Daoy (cell line): ENCODE data around the gene PKNOX2. TPM values are rescaled to one million over a fixed set of nuclear protein-coding genes. Genes with fewer than 3 reads are reported as not detected.

Source experiments
- DNase-seq: peaks from one replicate; pipeline ENCODE4 v3.0.0-alpha.2; 2015; ENCODE audit warnings: low read depth
- total RNA-seq: library from RNA; depleted of rRNA; stranded (reverse); fragments of >200 nt; shearing (Covaris generic); gene quantifications from 2 replicates; pipeline ENCODE4 v1.2.3, GENCODE V29; 2014

Gene PKNOX2
- total RNA-seq, 1 experiment from 2014 or later = 1.4 TPM

- DNase-seq = no peak
Observed at GRCh38 chr11:125312812-125313211, 148.3 kb downstream of the PKNOX2 start.

- no peak for DNase-seq
Observed at GRCh38 chr11:125313271-125314219, 149.0 kb downstream of the PKNOX2 start.

- no peak for DNase-seq
Observed at GRCh38 chr11:125314276-125315078, 149.9 kb downstream of the PKNOX2 start.

GRCh38 chr11:125315079-125315740 is 150.7 kb downstream of the PKNOX2 start:
- DNase-seq = peak; percentile 54

- no peak for DNase-seq
Observed at GRCh38 chr11:125317416-125317815, 152.9 kb downstream of the PKNOX2 start.

GRCh38 chr11:125319649-125320048 is 155.1 kb downstream of the PKNOX2 start:
- DNase-seq = no peak

- DNase-seq = no peak
Observed at GRCh38 chr11:125320347-125321076, 156.0 kb downstream of the PKNOX2 start.

GRCh38 chr11:125322289-125322688 is 157.7 kb downstream of the PKNOX2 start:
- DNase-seq = no peak

- DNase-seq = no peak
Observed at GRCh38 chr11:125325196-125325595, 160.6 kb downstream of the PKNOX2 start.

GRCh38 chr11:125326126-125326525 is 161.6 kb downstream of the PKNOX2 start:
- DNase-seq = no peak

- DNase-seq = no peak
Observed at GRCh38 chr11:125327518-125328224, 163.1 kb downstream of the PKNOX2 start.

- DNase-seq = no peak
Observed at GRCh38 chr11:125328225-125328580, 163.7 kb downstream of the PKNOX2 start.

GRCh38 chr11:125329786-125330185 is 165.2 kb downstream of the PKNOX2 start:
- no peak for DNase-seq

- DNase-seq = no peak
Observed at GRCh38 chr11:125330462-125331325, 166.1 kb downstream of the PKNOX2 start.

- DNase-seq = no peak
Observed at GRCh38 chr11:125331357-125332035, 166.9 kb downstream of the PKNOX2 start.

GRCh38 chr11:125332821-125333220 is 168.3 kb downstream of the PKNOX2 start:
- no peak for DNase-seq

- DNase-seq = no peak
Observed at GRCh38 chr11:125333354-125334073, 169.0 kb downstream of the PKNOX2 start.

- no peak for DNase-seq
Observed at GRCh38 chr11:125335106-125335505, 170.6 kb downstream of the PKNOX2 start.
